ENCODE data around the gene PLCXD3.

PLCXD3 gene, protein sequence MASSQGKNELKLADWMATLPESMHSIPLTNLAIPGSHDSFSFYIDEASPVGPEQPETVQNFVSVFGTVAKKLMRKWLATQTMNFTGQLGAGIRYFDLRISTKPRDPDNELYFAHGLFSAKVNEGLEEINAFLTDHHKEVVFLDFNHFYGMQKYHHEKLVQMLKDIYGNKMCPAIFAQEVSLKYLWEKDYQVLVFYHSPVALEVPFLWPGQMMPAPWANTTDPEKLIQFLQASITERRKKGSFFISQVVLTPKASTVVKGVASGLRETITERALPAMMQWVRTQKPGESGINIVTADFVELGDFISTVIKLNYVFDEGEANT

DNA sequence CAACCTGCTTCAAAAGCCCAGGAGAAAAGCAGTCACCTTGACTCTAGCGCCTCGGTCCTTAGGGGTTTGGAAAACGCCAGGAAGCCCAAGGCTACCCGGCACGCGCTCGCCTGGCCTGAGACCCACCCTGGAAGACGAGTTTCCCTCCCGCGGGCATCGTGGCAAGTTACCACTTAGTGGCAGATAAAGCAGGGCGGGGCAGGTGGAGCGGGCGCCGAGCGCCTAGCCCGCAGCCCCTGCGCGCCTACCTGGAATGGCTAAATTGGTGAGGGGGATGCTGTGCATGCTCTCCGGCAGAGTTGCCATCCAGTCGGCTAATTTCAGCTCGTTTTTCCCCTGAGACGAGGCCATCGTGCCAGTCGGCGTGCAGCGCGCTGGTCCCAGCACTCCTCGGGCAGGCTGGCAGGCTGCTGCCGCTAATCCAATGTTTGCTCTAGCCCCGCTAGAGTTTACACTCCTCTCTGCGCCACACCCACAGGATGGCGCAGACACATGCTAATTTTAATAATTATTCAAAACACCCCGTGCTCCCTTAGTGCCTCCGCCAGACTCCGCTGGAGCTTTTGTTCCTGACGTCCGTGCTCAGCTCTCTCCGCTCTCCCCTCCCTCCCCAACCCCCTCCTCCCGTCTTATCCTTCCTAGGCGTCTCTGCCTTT is at the start of gene PLCXD3:
Gene PLCXD3, minus strand, starts transcription at position 426 of the 656 bp plus-strand sequence. Its CDS starts 75 bp downstream, at position 351.
- DNase-seq (ENCODE audit: low read depth): peak; percentile 3

DNA sequence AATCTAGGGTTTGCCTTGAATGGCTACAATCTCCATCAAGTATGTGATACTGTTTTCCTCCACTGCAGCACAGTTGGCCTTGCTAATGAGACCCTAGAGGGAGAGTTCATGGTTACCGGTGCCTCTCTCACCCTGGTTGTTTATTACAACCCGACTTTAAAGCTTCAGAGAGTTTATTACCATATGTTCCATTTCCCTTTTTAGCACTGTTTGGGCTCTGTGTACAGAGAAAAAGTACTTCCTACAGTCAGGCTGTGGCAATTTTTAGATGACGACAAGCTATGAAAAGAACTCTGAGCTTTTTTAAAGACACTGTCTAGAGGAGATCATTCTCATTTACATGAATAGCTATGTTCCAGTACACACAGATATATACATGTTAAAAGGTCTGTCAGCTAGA is 48.8 kb upstream of the PLCXD3 start:
- DNase-seq (ENCODE audit: low read depth): no peak

DNA sequence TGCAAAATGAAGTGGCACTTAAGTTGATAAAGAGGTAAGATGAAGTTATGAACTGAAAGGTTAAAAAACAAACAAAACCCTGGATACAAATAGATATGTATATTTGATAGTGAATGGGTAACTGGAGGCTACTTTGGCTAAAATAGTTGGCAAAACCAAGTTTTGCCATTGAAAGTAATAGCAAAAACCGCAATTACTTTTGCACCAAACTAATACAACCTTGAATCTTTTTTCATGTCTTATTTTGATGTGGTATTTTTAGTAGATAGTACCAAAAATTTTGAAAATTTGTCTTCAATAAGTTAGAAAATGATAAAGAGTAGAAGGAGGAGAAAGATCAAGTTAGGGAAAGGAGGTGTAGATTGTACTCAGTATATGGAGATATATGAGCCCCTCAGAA is 47.9 kb upstream of the PLCXD3 start:
- no peak for DNase-seq (ENCODE audit: low read depth)

DNA sequence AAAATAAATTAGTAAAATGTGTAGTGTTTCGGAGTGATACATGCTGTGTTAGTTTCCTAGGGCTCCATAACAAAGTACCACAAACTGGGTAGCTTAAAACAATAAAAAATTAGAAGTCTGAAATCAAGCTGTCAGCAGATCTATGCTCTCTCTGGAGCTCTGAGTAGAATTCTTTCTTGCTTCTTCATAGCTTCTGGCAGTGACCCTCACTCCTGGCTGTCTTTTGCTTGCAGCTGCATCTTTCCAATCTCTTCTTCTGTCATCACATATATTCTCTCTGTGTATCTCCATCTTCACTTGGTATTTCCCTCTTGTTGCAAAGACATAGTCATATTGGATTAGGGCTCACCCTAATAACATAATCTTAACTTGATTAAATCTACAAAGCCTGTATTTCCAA is 37.6 kb upstream of the PLCXD3 start:
- no peak for DNase-seq (ENCODE audit: low read depth)

DNA sequence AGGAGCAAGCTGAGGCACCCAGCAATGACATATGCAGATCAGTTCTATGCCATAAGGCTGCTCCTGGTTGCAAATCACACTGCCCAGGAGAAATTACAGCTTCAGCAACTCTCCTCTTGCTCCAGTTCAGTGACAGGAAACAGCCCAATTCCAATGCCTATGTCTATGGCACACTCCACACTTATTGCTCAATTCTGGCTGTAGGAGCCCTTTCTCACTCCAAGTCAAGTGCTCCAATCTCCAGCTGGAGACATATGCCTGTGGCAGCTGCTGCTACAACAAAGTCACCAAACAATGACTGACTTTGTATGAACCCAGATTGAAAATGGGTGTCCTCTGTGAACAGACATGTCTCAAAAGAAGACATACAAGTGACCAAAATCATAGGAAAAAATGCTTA is 31.8 kb upstream of the PLCXD3 start:
- DNase-seq (ENCODE audit: low read depth): no peak

DNA sequence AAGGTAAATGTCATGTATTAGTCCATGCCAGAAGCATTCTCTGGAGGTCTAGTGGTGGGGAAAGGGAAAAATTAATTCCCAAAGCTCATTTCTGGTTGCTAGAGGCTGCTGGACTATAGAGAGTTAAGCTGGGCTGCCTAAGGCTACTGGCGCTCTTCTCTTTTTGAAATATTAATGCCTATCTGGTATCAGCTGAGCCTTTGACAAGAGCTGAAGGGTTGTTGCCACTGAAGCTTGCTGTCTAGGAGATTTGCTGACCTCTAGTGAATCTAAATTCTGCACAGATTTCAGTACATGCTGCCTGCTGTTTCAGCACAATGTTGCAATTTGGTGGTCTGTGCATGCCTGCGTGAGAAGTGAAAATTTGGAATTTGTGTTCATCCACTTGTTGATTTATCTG is 29.1 kb upstream of the PLCXD3 start:
- DNase-seq (ENCODE audit: low read depth): no peak

DNA sequence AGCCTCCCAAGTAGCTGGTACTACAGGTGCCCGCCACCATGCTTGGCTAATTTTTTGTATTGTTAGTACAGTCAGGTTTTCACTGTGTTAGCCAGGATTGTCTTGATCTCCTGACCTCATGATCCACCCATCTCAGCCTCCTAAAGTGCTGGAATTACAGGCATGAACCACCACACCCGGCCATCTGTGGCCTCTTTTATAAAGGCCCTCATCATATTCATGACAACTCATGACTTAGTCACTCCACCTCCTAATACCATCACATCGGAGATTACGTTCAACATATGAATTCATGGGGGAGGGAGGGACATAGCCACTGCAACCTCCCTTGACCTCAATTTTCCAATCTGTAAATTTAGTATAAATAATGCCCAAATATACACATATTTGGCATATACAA is 27.2 kb upstream of the PLCXD3 start:
- no peak for DNase-seq (ENCODE audit: low read depth)

DNA sequence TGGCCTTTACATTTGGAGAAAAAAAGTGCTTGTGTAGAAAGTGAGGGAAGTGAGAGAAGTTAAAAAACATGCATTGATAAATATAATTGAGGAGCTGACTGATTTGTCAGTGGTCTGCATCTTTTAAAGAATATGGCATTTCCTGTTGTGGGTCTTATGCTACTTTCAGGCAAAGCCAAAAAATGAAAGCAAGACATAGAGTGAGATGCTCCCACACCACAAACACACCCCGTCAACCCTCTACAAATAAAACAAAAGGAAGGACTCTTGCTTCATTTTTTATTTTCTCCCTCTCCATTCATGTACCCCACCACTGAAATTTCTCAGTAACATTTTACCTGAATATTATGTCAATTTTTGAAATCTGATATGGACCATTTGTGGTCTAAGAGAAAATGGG is 22.1 kb upstream of the PLCXD3 start:
- no peak for DNase-seq (ENCODE audit: low read depth)

DNA sequence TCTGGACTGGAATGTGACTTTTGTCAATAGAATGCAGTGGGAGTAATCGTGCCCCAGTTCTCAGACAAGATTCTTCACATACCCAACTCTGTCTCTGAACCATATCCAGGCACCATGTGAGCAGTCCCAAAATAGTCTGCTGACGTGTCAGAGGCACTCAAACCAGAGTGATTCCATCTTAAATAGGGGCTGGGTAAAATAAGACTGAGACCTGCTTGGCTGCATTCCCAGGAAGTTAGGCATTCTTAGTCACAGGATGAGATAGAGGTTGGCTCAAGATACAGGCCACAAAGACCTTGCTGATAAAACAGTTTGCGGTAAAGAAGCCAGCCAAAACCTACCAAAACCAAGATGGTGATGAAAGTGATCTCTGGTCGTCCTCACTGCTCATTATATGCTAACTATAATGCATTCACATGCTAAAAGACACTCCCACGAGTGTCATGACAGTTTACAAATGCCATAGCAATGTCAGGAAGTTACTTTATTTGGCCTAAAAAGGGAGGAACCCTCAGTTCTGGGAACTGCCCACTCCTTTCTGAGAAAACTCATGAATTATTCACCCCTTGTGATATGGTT is 16.9 kb upstream of the PLCXD3 start:
- peak; percentile 99 for DNase-seq (ENCODE audit: low read depth)

DNA sequence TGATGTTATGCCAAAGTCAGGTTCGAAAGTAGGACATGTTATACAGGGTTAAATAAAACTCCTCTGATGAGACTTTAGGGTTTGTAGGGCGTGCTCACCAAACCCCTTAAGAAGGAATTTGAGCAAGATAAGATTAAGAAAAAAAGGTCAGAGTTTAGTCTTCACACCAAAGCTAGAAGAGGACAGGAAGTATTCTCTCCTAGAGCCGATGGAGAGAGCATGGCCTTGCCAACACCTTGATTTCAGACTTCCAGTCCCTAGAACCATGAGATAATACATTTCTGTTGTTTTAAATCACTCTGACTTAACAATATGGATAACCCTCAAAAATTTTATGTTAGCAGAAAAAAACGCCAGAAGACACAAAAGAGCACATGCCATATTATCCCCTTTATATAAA is 16.3 kb upstream of the PLCXD3 start:
- DNase-seq (ENCODE audit: low read depth): no peak

DNA sequence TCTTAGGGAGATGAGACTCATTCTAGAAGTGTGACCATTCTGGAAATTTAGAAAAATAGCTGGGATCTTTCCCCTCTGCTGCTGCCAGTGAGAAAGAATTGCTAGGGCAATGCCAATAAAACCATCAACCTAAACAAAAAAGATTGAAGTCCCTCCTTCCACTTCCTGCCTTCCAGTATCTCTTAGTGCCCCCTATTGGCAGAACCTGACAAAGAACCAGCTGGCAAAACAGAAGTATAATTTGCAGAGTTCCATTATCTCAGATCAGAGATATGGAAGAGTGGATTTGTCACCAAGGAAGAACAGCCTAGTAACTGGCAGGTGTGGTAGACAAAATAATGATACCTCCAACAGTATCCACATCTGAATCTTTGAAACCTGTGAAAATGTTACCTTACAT is 13.8 kb upstream of the PLCXD3 start:
- peak; percentile 8 for DNase-seq (ENCODE audit: low read depth)

DNA sequence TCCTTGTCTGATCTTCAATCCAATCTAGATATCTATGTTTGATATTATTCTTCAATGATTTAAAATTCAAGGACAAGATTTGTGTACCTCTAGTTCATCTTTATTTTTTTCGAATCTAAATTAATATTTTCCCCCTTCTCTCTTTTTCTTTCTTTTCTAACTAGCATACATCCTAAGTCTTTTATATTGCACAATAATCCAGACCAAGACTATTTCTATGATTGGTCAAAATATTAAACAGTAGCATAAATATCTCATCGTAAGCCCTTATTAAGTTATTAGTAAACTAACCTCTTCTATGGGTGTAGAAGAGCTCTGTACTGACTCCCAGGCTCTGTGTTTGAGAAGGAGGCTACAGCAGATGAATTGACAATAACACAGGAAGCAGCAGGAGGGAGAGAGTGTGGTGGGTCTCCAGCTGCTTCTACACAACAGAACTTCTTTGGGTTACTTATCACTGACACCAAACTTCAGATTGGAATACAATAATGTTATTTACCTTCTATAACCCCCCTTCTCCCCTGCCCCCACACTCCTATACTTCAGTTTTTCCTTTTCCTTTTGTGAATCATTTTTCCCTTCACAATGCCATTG is 11.9 kb upstream of the PLCXD3 start:
- DNase-seq (ENCODE audit: low read depth): no peak

DNA sequence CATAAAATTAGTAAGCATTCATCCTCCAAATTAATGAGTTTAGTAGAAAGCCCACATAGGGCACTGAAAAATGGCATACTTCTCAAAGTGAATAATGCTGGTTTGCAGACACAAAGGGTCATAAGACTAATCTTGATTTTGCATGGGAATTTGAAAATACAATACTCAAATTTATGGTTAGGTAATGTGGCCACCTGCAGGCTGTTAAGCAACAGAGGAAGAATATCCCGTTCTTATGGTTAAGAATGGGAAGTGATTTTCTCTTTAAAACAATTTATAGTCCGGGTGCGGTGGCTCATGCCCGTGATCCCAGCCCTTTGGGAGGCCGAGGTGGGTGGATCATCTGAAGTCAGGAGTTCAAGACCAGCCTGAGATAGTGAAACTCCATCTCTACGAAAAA is 9.4 kb upstream of the PLCXD3 start:
- DNase-seq (ENCODE audit: low read depth): no peak

DNA sequence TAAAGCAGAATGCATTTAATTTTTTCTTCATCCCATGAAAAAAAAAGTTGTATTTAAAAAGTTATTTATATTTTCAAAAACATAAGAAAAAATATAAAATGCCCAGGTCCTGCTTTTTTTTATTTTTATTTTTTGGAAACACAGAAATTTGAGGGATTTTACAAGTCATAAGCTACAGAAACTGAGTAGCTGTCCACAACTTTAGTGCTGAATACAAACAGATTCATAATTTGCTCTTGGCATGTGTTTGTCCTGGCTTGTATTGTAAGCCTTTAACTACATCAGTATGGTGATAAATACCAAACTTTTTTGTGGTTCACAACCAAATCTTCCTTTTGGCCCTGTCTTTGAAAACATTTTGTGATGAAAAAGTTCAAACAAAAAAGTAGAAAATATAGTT is 7.5 kb upstream of the PLCXD3 start:
- peak; percentile 34 for DNase-seq (ENCODE audit: low read depth)

DNA sequence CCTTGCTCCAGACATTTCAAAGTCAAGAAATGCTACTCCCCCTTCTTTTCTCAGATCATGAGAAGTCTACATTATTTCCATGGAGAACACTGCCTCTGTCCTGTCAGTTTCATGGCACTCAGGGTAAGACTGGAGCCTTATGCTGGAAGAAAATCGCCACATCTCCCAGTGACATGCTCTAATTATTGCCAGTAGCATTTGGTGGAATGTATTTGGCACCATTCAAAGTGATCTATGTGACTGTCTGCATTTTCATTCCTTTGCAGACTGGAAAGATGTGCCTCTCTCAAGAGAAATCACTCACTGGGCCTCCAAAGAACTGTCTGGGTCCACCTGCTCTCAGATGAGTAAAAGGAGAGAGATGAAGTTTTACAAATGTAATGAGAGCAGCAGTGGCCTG is 840 bp upstream of the PLCXD3 start:
- no peak for DNase-seq (ENCODE audit: low read depth)

DNA sequence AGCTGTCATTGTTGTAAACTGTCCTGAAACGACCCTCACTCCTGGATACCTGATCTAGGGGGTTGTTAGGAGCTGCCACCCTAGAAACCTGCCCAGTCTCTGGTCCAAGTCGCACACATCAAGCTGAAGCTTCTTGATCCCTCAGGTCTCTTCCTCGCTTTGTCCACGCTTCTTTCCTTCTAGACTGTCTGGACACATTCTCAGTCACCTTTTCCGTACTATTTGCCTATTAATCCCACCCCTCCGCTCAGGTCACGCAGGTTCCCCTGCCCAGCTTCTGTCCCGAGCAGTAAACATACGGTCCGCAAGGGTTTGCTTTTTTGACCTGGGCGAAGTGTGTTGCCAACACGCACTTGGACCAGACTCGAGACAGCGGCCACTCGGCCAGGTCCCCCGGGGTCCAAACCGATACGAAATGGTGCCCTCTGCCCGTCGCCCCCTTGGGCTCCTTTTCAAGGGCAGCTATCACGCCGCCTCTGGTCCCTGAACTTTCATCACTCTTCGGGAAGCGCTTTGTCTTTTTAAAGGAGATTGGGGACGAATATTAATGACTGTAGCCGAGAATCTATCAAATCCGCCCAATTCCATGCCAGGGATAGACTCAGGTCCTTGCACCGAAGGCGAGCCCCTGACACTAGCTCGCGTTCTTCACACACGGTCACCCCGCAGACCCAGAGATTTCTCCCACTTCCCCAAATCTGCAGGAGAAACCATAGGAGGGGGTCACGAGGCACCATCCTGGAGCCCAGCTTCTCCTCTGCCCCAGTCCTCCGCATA is 814 bp downstream of the PLCXD3 start:
- no peak for DNase-seq (ENCODE audit: low read depth)

DNA sequence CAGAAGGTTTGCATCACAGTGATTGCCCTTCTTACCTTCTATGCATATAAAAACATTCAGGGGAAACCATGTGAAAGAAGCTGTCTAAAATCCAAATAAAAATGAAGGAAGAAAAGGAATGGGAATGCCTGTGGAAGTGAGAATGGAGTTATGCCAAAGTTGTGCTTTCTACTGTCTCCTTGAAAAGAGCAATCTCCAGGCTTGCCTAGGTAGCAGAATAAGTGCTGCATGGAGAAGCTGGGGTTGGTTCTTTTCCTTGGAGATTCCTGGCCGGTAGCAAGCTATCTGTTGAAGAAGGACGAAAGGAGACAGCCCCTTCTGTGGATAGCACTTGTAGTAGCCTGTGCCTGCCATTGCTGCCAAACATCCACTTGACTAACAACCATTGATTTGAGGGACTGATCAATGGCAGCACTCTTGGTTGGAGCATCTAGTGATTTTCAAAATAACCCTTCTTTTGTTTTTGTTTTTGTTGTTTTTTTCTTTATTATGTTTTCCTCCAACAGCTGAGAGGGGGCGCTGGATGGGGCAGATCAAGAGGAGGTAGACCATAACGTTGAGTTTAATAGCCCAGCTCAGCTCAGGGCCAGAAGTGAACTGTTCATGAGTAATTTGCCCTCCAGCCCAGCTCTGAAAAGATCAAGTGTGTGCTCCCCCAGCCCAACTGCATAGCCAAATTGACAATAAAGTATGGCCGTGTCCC is 1.6 kb downstream of the PLCXD3 start:
- no peak for DNase-seq (ENCODE audit: low read depth)

DNA sequence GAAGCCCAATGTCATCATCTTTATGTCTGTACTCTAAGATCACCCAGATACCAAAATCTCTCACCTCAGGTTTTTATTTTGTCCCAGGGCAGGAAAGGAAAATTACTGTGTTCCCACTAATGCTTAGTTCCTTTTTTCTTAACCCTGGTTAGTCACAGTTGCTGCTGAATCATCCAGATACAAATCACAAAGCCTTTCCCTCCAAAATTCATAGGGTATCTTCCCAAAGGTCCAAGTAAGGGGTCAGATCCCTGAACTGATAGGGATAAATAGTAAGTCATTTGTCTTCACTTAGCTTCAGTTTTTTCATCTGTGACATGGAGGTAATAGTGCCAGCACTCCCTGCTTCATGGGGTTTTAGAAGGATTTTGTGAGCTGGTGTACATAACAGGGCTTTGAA is 2.2 kb downstream of the PLCXD3 start:
- DNase-seq (ENCODE audit: low read depth): peak; percentile 1

DNA sequence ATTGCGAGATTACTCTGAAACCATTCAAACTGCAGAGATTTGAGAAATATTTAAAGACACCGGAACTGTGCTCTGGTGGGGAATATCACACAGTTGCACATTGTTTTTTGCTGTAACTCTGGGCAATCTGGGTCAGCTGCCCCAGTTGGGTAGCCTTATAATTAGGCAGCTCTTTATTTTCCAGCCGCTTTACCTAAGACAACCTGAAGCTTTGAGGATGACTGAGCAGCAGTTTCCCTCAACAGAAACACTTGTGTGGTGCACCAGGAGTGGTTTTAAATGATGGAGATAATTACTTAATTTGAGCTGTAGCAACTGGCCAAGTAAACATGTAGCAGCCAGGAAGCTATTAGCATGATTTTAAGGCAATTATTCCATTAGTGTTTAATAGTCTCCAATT is 2.9 kb downstream of the PLCXD3 start:
- no peak for DNase-seq (ENCODE audit: low read depth)

DNA sequence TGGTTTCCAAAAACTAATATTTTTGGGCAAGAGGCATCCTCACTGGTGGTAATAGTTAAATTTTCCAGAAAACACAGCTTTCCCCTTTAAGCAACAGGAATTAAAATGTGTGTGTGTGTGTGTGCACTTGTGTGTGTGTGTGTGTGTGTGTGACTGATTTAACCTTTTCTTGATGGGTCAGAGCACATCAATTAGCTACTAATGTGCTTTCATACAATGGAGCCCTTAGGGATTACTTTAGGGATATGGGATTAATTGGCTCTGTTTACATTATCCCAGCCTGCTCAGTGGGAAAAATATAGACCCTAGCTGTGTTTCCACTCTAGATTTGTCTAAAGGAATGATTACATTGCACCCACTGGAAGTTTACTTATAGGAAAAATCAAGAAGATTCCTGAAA is 6.5 kb downstream of the PLCXD3 start:
- no peak for DNase-seq (ENCODE audit: low read depth)

DNA sequence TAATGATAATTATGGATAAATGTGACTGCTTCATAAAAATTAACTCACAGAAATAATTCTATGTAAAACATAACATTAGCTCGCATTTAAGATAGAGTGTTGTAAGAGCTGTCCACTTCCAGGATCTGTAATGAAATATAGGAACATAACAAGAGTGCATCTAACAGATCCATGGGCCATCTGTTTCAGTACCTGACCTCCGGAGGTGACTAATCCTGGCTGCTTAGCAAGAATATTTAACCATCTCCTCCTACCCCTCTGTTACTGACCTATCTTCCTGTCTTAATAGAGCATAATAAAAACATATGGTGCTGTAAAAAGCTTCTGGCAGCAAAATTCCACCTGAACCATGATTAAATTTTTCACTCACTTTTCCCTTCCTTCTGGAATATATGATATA is 7.1 kb downstream of the PLCXD3 start:
- DNase-seq (ENCODE audit: low read depth): no peak
